NCI-H1105 (cell line): ENCODE data around the gene PLCB1.
"Not testable (repeated sequence)": the region's sequence is repeated elsewhere in the genome, so short reads cannot be mapped to it uniquely, and the experiment has no call there.

Source experiments
- DNase-seq: peaks from one replicate; lab custom pipeline; 2025; lab: John Stamatoyannopoulos, UW

The PLCB1 gene

GRCh38 chr20:8368670-8369069, 236.6 kb downstream of the PLCB1 start:
- no peak for DNase-seq

GRCh38 chr20:8369311-8369710, 237.2 kb downstream of the PLCB1 start:
- DNase-seq: no peak

- no peak for DNase-seq
Measured at GRCh38 chr20:8370774-8371173, 238.7 kb downstream of the PLCB1 start.

GRCh38 chr20:8372824-8373380, 240.8 kb downstream of the PLCB1 start:
- DNase-seq: no peak

GRCh38 chr20:8373579-8373978, 241.5 kb downstream of the PLCB1 start:
- no peak for DNase-seq

- DNase-seq: no peak
Measured at GRCh38 chr20:8375898-8376297, 243.8 kb downstream of the PLCB1 start.

GRCh38 chr20:8376940-8377339, 244.9 kb downstream of the PLCB1 start:
- no peak for DNase-seq

GRCh38 chr20:8379125-8379524, 247.1 kb downstream of the PLCB1 start:
- not testable (repeated sequence) for DNase-seq

- peak; percentile 2 for DNase-seq
Measured at GRCh38 chr20:8385247-8385646, 253.2 kb downstream of the PLCB1 start.

GRCh38 chr20:8386991-8387390, 254.9 kb downstream of the PLCB1 start:
- DNase-seq: no peak

- no peak for DNase-seq
Measured at GRCh38 chr20:8388141-8388540, 256.1 kb downstream of the PLCB1 start.

- no peak for DNase-seq
Measured at GRCh38 chr20:8388707-8389106, 256.6 kb downstream of the PLCB1 start.

GRCh38 chr20:8389381-8390036, 257.4 kb downstream of the PLCB1 start:
- peak; percentile 39 for DNase-seq

GRCh38 chr20:8390037-8390433, 258.0 kb downstream of the PLCB1 start:
- no peak for DNase-seq

GRCh38 chr20:8390500-8390899, 258.4 kb downstream of the PLCB1 start:
- no peak for DNase-seq

GRCh38 chr20:8393381-8393780, 261.3 kb downstream of the PLCB1 start:
- no peak for DNase-seq

- no peak for DNase-seq
Measured at GRCh38 chr20:8394308-8394945, 262.4 kb downstream of the PLCB1 start.

GRCh38 chr20:8395956-8396355, 263.9 kb downstream of the PLCB1 start:
- no peak for DNase-seq

- no peak for DNase-seq
Measured at GRCh38 chr20:8398263-8399051, 266.4 kb downstream of the PLCB1 start.

GRCh38 chr20:8399947-8400346, 267.9 kb downstream of the PLCB1 start:
- DNase-seq: no peak

- no peak for DNase-seq
Measured at GRCh38 chr20:8400486-8400885, 268.4 kb downstream of the PLCB1 start.

- no peak for DNase-seq
Measured at GRCh38 chr20:8401556-8401955, 269.5 kb downstream of the PLCB1 start.

- no peak for DNase-seq
Measured at GRCh38 chr20:8402798-8403197, 270.7 kb downstream of the PLCB1 start.
